Vagina (tissue), 2 donors: ENCODE data around the gene KCNN1. TPM values are rescaled to one million over a fixed set of nuclear protein-coding genes. Genes with fewer than 3 reads are reported as not detected.
A peak's percentile ranks its signal among the peaks of the same experiment; 100 is the strongest.

Source experiments
- DNase-seq, 2 donors: peaks; one replicate each; pipeline ENCODE4 v3.0.0-alpha.2; 2017; ENCODE audit errors: extremely low spot score in 2 of 2
- H3K27ac ChIP-seq: fragments of 200-600 bp; sonication (generic); one replicate; pipeline ENCODE4 v1.5.1; 2019
- H3K27me3 ChIP-seq: fragments of 200-600 bp; sonication (generic); one replicate; pipeline ENCODE4 v1.5.1; 2019
- H3K36me3 ChIP-seq, 2 donors: fragments of 200-600 bp; sonication (generic); one replicate each; pipeline ENCODE4 v1.5.1; 2017 to 2019
- H3K4me1 ChIP-seq: fragments of 200-600 bp; sonication (generic); one replicate; pipeline ENCODE4 v1.5.1; 2019
- H3K4me3 ChIP-seq, 2 donors: fragments of 200-600 bp; sonication (generic); 1 replicate in 1 of 2; 2 replicates in 1 of 2; pipeline ENCODE4 v1.5.1; 2016 to 2019
- H3K9me3 ChIP-seq: fragments of 200-600 bp; sonication (generic); one replicate; pipeline ENCODE4 v1.5.1; 2019
- POLR2A ChIP-seq, 2 donors: fragments of 450-650 bp; IDR thresholded peaks; one replicate each; pipeline ENCODE4 v1.6.1; 2017; ENCODE audit warnings: antibody characterized with exemption in 2 of 2, mild to moderate bottlenecking in 2 of 2, moderate library complexity in 2 of 2
- POLR2AphosphoS5 ChIP-seq, 2 donors: sonication (generic); formaldehyde crosslinking; IDR thresholded peaks; one replicate each; pipeline ENCODE4 v1.9.0; 2017; ENCODE audit warnings: antibody characterized with exemption in 2 of 2, mild to moderate bottlenecking in 2 of 2, low read depth in 1 of 2; ENCODE audit not compliant: insufficient read depth in 1 of 2
- intact Hi-C: fragments of 100-400 bp; cut with DNase I; formaldehyde crosslinking; loops from one replicate; pipeline ENCODE4 v1.15.1; 2023
- total RNA-seq: library from RNA; depleted of rRNA; stranded (reverse); fragments of >200 nt; gene quantifications from one replicate; pipeline ENCODE4 v1.2.3, GENCODE V29; 2016
- TF ChIP-seq, protein P1 (sequence below), 3 experiments: fragments of 450-650 bp in 2 of 3; fragments of 200-600 bp in 1 of 3; sonication (generic) in 1 of 3; IDR thresholded peaks; one replicate each; pipeline ENCODE4 v1.5.1; 2017 to 2019; ENCODE audit warnings: antibody characterized with exemption in 3 of 3, mild to moderate bottlenecking in 2 of 3, moderate library complexity in 2 of 3

Gene KCNN1
- total RNA-seq, 1 donor from 2014 or later: 1.5 TPM

DNA sequence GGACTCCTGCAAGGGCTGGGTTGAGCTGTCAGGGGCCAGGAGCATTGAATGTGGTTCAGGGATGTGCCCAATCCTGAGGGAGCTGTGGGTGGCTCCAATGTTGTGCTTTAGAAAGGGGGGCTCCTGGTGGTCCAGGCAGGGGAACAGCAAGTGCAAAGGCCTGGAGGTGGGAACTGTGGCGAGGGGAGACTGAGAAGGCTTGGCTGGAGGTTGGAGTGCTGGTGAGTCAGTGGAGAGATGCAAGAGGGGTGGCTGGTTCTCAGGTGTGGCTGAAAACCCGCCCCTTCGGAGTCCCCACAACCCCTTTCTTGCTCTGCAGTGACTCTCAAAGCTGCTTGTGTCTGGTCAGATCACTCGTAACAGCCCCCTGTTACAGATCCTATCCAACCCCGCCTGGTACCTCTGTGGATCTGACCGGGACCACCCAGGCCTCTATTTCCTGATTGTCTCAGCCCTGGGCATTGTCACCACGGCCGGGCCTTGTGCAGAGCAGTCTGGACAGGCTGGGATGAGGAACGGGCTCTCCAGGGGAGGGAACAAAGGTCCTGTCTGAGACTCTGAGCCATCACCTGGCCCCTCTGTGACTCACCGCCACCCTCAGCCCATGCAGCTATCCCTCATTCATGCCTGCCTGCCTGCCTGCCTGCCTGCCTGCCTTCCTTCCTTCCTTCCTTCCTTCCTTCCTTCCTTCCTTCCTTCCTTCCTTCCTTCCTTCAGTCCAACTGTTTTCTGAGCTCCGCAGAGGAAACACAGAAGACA lies 1.4 kb upstream of the KCNN1 start:
- H3K4me1 ChIP-seq: no peaks in the 10 kb centered on the region
- H3K36me3 ChIP-seq: no peaks in the 10 kb centered on the region
- intact Hi-C loops: no loop called here
- TF ChIP-seq POLR2AphosphoS5 (IDR thresholded peaks at IDR 0.05; ENCODE audit: insufficient read depth in 1 of 2, low read depth in 1 of 2) (no peak), POLR2A (IDR thresholded peaks at IDR 0.05) (no peak)
- TF ChIP-seq, protein P1, sequence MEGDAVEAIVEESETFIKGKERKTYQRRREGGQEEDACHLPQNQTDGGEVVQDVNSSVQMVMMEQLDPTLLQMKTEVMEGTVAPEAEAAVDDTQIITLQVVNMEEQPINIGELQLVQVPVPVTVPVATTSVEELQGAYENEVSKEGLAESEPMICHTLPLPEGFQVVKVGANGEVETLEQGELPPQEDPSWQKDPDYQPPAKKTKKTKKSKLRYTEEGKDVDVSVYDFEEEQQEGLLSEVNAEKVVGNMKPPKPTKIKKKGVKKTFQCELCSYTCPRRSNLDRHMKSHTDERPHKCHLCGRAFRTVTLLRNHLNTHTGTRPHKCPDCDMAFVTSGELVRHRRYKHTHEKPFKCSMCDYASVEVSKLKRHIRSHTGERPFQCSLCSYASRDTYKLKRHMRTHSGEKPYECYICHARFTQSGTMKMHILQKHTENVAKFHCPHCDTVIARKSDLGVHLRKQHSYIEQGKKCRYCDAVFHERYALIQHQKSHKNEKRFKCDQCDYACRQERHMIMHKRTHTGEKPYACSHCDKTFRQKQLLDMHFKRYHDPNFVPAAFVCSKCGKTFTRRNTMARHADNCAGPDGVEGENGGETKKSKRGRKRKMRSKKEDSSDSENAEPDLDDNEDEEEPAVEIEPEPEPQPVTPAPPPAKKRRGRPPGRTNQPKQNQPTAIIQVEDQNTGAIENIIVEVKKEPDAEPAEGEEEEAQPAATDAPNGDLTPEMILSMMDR (IDR thresholded peaks at IDR 0.05): no peak
- DNase-seq: no peak
- no peaks in the 10 kb centered on the region for H3K27me3 ChIP-seq
- H3K9me3 ChIP-seq: no peaks in the 10 kb centered on the region
- no peak overlapping the region for H3K4me3 ChIP-seq
- H3K27ac ChIP-seq: no peak overlapping the region

DNA sequence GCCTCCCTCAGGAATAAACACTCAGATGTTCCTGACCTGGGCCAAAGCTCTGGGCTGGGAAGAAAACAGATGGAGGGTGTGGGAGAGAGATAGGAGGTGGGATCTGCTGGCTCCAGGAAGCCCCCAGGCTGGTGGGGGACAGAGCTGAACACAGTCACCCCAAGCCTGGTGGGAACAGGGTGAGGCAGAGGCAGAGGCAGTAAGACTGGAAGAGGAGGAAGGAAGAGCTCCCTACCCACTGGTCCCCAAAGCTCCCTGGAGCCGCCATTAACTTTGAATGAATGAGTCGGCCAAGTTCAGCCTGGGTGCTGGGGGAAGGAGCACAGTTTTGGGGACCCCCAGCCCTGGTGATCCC lies 801 bp upstream of the KCNN1 start:
- H3K36me3 ChIP-seq: no peaks in the 10 kb centered on the region
- intact Hi-C loops: no loop called here
- DNase-seq: no peak
- H3K27me3 ChIP-seq: no peaks in the 10 kb centered on the region
- TF ChIP-seq, protein P1 (IDR thresholded peaks at IDR 0.05): no peak
- TF ChIP-seq POLR2A (IDR thresholded peaks at IDR 0.05) (no peak), POLR2AphosphoS5 (IDR thresholded peaks at IDR 0.05; ENCODE audit: insufficient read depth in 1 of 2, low read depth in 1 of 2) (no peak)
- no peaks in the 10 kb centered on the region for H3K4me1 ChIP-seq
- no peaks in the 10 kb centered on the region for H3K9me3 ChIP-seq
- no peak overlapping the region for H3K4me3 ChIP-seq
- no peak overlapping the region for H3K27ac ChIP-seq

DNA sequence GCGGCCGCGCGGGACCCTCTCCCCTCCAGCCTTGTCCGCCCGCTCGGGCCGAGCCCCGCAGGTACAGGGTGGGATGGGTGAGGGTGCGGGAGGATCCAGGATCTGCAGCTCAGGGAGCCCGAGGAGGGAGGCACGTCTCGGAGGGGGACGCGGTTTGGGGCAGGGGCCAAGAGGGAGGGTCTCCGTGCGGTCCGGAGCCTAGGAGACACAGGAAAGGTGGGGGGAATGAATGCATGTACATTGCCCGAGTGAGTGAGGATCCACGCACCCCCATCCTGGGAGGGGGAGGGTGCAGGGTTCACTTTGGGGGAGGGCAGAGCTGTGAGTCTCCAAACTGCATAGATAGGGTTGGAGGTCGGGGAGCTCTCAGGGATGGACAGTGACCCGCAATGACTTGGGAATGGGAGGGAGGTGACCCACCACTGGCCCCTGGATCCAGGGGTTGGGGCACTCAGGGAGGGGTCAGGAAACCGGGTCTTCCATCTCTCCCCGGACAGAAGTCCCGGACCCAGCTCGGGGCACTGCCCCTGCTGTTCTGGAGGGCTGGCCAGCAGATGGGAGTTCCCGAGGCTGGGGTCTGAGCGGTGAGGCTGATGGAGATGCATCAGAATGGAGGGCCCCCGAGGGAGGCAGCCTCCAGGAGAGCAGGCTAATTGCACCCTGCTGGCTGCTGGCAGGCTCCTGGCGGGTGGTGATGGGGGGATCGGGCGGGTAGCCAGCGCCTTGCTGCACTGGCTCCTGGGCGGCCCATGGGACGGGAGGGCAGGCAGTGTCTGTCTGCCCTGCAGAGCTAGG lies 547 bp downstream of the KCNN1 start:
- no peak for DNase-seq
- TF ChIP-seq POLR2AphosphoS5 (IDR thresholded peaks at IDR 0.05; ENCODE audit: insufficient read depth in 1 of 2, low read depth in 1 of 2): no peak
- no peak for TF ChIP-seq POLR2A (IDR thresholded peaks at IDR 0.05)
- TF ChIP-seq, protein P1 (IDR thresholded peaks at IDR 0.05): no peak
- H3K4me1 ChIP-seq: no peaks in the 10 kb centered on the region
- intact Hi-C loops: no loop called here
- no peak overlapping the region for H3K27ac ChIP-seq
- peak overlapping the region in 1 of 2 donors; percentile 30 for H3K4me3 ChIP-seq
- no peaks in the 10 kb centered on the region for H3K9me3 ChIP-seq
- H3K36me3 ChIP-seq: no peaks in the 10 kb centered on the region
- H3K27me3 ChIP-seq: no peaks in the 10 kb centered on the region

DNA sequence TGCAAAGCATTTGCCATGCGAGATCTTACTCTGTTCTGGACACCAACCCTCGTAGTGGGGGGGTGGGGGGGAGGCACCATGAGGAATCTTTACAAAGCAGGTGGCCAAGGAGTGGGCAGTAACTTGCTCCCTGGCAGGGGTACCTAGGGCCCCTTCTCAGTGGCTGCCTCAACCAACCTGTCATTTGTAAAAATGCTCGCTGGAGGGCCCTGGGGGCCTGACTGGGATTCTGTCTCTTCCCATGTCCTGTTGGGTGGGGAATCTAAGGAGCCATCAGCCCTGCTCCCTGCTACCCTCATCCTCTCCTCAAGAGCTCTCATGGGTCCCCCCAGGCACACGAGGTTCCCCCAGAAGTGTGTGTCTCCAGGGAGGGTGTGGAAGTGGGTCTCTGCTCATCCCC lies 1.5 kb downstream of the KCNN1 start:
- no peak overlapping the region for H3K27ac ChIP-seq
- DNase-seq: no peak
- no peaks in the 10 kb centered on the region for H3K27me3 ChIP-seq
- intact Hi-C loops: no loop called here
- no peaks in the 10 kb centered on the region for H3K9me3 ChIP-seq
- no peak overlapping the region for H3K4me3 ChIP-seq
- H3K4me1 ChIP-seq: no peaks in the 10 kb centered on the region
- H3K36me3 ChIP-seq: no peaks in the 10 kb centered on the region
- TF ChIP-seq POLR2AphosphoS5 (IDR thresholded peaks at IDR 0.05; ENCODE audit: insufficient read depth in 1 of 2, low read depth in 1 of 2) (no peak), POLR2A (IDR thresholded peaks at IDR 0.05) (no peak)
- TF ChIP-seq, protein P1 (IDR thresholded peaks at IDR 0.05): no peak
